HG03442 (cell line): Measurements from ENCODE around the gene DLG1.
"Not testable (repeated sequence)": the region's sequence is repeated elsewhere in the genome, so short reads cannot be mapped to it uniquely, and the experiment has no call there.

ENCODE experiments used
- ATAC-seq: cut with Tn5 transposase; IDR thresholded peaks from one replicate; pipeline ENCODE4 v1.9.1; 2021; ENCODE audit warnings: mild to moderate bottlenecking, moderate library complexity; ENCODE audit not compliant: unreplicated experiment

DLG1 gene

GRCh38 chr3:197216914-197217313, 81.5 kb downstream of the DLG1 start:
- ATAC-seq, result no peak

- no peak for ATAC-seq
These were observed 82.1 kb downstream of the DLG1 start for GRCh38 chr3:197216169-197216860.

- ATAC-seq, result no peak
These were observed 86.1 kb downstream of the DLG1 start for GRCh38 chr3:197212290-197212689.

GRCh38 chr3:197211698-197212097, 86.7 kb downstream of the DLG1 start:
- ATAC-seq, result not testable (repeated sequence)

GRCh38 chr3:197209366-197210260, 88.8 kb downstream of the DLG1 start:
- no peak for ATAC-seq

DNA sequence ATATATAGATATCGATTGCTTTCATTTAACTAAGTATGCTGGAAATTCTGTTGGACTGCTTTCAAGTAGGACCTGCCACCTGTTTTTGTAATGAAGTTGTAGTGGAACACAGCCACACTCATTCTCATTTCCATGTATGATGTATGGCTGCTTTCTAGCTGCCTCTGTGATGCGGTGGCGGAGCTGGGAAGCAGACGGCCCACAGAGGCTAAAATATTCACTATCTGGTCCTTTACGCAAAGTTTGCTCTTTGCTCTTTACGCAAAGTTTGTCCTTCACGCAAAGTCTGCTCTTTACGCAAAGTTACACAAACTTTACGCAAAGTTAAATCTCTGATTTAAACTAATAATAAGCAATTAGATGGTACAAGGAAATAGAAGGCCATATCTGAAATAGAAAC, 91.5 kb downstream of the DLG1 start:
- ATAC-seq, result no peak

DNA sequence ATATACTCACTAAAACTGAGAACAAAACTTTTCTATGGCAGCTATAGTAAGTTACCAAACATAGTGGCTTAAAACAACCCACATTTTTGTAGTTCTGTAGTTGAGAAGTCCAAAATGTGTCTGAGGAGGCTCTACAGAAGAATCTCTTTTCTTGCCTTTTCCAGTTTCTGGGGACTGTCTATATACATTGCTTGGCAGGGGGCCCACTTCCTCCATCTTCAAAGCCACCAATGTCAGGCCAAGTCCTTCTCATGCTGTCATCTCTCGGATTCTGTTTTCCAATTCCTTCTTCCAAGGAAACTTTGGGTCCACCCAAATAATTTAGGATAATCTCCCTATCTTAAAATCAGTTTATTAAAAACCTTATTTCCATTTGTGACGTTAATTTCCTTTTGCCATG, 92.7 kb downstream of the DLG1 start:
- no peak for ATAC-seq

DNA sequence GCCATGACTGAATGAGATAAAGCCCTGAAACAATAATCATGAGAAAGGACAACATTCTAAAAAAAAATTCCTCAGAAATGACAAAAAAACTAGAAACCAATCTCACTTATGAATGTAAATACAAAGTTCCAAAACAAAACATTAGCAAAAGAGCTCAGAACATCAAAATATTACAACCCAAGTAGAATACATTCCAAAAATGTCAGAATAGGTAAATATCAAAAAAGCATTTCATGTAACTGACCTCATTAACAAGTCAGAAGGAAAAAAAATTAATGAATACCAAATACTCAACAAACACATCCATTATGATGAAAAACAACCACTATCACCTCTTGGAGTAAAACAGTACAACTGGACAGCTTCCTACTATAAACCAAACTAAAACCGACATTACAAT, 93.1 kb downstream of the DLG1 start:
- no peak for ATAC-seq

DNA sequence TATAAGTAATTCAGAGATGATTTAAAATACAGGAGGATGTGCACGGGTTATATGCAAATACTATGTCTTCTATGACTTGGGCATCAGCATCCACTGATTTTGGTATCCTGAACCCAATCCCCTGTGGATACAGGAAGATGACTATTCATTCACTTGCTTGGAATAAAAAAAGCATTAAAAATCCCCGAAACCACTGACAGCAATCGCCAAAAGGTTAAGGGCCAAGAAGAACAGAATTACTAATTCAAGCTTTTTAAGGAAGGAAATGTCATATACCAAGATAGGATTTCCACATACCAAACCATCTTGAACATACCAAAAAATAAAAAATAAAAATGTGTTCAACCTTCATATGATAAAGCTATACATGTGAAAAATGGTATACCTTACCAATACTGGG, 93.7 kb downstream of the DLG1 start:
- no peak for ATAC-seq

DNA sequence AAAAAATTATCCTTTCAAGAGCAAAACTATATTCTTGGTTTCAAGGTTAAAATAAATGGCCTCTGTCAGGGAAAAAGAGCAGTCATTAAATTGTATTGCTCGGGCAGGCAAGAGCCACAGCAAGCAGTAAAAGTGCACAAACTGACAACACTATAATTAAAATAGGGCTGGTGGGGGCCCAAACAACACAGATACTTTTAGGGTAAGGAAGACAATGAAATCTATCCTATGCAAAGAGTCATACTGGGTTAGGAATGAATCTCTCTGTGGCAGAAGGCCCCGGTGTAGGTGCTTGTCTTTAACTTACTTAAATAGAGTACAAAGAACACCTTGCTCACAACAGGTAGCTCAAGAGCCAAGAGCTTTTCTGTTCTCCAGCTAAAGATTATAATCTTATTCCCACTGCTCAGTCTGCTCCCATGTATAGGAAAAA, 94.7 kb downstream of the DLG1 start:
- ATAC-seq, result no peak

DNA sequence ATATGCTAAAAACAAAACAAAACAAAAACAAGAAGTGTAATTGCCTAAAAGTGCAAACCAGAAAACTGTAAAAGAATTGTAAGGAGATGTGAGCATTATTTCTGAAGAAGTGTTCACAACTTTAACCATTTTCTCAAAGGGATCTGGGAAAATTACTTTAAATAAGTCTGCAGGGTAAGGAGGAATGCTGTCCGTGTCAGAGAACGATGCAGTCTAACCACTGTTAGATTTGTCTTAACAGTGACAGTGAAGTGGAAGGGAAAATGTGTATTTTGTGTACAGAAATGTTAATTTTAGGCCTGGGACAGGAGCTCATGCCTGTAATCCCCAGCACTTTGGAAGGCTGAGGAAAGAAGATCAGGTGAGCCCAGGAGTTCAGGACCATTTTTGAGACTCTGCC, 95.7 kb downstream of the DLG1 start:
- ATAC-seq, result no peak

- ATAC-seq, result no peak
These were observed 96.5 kb downstream of the DLG1 start for GRCh38 chr3:197201791-197202452.

GRCh38 chr3:197200856-197201255, 97.6 kb downstream of the DLG1 start:
- ATAC-seq, result not testable (repeated sequence)

DNA sequence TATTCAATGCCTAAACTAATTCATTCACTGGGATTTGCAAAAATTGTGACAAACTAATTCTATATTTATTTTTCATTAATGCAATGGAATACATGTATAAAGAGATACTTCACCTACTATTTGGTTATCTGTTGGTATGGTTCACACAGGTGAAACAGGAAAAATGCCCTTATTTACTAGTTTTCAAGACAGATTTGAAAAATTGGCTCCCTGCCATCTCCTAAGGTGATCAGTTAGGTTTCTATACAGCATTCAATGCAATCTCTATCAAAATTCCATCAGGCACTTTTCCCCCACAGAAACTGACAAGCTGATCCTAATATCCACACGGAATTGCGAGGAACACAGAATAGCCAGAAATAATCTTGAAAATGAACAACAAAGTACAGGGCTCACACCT, 101.1 kb downstream of the DLG1 start:
- ATAC-seq, result no peak

DNA sequence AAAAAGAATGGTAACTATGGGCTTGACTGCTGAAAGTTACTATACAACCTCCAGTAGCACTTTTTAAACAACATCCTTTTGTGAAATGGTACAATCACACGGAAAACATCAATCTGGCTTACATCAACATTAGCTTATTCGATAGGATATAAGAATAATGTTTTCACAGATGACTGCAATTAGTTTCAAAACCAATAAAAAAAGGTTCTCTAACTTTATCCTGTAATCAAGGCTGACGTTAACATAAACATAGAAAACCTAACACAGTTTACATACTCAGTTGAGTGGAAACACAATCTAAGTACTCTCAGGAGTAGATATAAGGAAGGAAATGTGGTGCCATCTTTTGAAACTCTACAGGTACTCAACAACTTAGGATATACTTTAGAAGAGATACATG, 102.2 kb downstream of the DLG1 start:
- no peak for ATAC-seq

GRCh38 chr3:197195326-197195725, 103.1 kb downstream of the DLG1 start:
- no peak for ATAC-seq

- not testable (repeated sequence) for ATAC-seq
These were observed 104.7 kb downstream of the DLG1 start for GRCh38 chr3:197193759-197194158.

- ATAC-seq, result no peak
These were observed 106.5 kb downstream of the DLG1 start for GRCh38 chr3:197191897-197192296.

DNA sequence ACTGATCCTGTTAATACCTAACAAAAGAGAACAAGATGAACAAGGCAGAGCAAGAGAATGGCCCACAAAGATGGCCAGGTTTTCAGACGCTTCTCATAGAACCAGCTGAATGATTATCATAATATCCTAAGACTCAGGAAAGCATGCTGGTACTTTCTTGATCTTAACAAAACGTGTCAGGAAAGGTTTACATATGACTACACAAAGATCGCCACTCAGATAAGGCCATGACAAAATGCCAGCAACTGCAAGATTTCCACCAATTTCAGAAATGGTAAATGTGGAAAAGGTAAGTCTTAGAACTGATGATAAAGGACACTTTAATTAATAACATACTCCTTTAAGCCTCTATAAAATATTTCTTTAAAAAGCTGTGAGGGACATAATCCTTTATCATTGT, 108.8 kb downstream of the DLG1 start:
- no peak for ATAC-seq

DNA sequence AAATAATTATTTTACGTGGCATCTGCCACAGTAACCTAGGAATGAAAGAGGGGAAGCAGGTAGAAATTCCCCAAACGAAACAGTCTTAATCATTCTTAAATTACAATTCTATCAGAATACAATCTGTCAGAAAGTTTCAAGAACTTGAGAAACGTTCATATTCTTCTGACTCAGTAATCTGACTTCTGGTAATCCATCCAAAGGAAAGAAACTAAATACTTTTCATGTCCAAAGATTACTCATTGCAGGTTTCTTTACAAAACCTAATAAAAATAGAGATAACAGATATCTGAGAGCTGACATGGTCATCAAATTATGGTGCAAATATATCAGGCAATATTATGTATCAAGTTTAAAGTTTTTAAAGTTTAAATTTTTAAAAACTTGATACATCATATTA, 109.4 kb downstream of the DLG1 start:
- no peak for ATAC-seq

- no peak for ATAC-seq
These were observed 111.4 kb downstream of the DLG1 start for GRCh38 chr3:197186887-197187588.
